Endothelial cell (in vitro differentiated cells): Measurements from ENCODE around the gene SYCP3. TPM values are rescaled to one million over a fixed set of nuclear protein-coding genes. Genes with fewer than 3 reads are reported as not detected.
"Not testable (repeated sequence)": the region's sequence is repeated elsewhere in the genome, so short reads cannot be mapped to it uniquely, and the experiment has no call there.

Experiments used
- DNase-seq: peaks from one replicate; pipeline ENCODE4 v3.0.0; 2021; ENCODE audit warnings: low spot score
- H3K27ac Mint-ChIP-seq: one replicate; pipeline ENCODE4 v1.8.0; 2021; ENCODE audit warnings: mixed read lengths, inconsistent platforms; ENCODE audit not compliant: unreplicated experiment
- H3K27me3 Mint-ChIP-seq: one replicate; pipeline ENCODE4 v1.8.0; 2021; ENCODE audit warnings: mild to moderate bottlenecking, moderate library complexity, mixed read lengths, inconsistent platforms; ENCODE audit not compliant: unreplicated experiment
- H3K36me3 Mint-ChIP-seq: one replicate; pipeline ENCODE4 v1.8.0; 2021; ENCODE audit warnings: mild to moderate bottlenecking, low read depth, mixed read lengths, inconsistent platforms; ENCODE audit not compliant: unreplicated experiment
- H3K4me1 Mint-ChIP-seq: one replicate; pipeline ENCODE4 v1.8.0; 2021; ENCODE audit warnings: mild to moderate bottlenecking, mixed read lengths, inconsistent platforms; ENCODE audit not compliant: unreplicated experiment
- H3K4me3 Mint-ChIP-seq: one replicate; pipeline ENCODE4 v1.8.0; 2021; ENCODE audit warnings: mild to moderate bottlenecking, mixed read lengths, inconsistent platforms; ENCODE audit not compliant: unreplicated experiment
- H3K9me3 Mint-ChIP-seq: one replicate; pipeline ENCODE4 v1.8.0; 2021; ENCODE audit warnings: mixed read lengths, inconsistent platforms; ENCODE audit not compliant: unreplicated experiment
- CTCF ChIP-seq: fragments of 200-600 bp; sonication (generic); IDR thresholded peaks from one replicate; pipeline ENCODE4 v1.5.0; 2021; ENCODE audit warnings: antibody characterized with exemption; ENCODE audit not compliant: unreplicated experiment
- total RNA-seq: library from RNA; stranded (reverse); fragmentation: NEBNext Ultra II Directional; extraction: Animal tissue kit (Norgen Biotek cat#: 25700); gene quantifications from one replicate; pipeline ENCODE4 v1.2.1, GENCODE V29; 2021; ENCODE audit not compliant: unreplicated experiment

The SYCP3 gene
- total RNA-seq, 1 donor from 2014 or later = not detected

DNA sequence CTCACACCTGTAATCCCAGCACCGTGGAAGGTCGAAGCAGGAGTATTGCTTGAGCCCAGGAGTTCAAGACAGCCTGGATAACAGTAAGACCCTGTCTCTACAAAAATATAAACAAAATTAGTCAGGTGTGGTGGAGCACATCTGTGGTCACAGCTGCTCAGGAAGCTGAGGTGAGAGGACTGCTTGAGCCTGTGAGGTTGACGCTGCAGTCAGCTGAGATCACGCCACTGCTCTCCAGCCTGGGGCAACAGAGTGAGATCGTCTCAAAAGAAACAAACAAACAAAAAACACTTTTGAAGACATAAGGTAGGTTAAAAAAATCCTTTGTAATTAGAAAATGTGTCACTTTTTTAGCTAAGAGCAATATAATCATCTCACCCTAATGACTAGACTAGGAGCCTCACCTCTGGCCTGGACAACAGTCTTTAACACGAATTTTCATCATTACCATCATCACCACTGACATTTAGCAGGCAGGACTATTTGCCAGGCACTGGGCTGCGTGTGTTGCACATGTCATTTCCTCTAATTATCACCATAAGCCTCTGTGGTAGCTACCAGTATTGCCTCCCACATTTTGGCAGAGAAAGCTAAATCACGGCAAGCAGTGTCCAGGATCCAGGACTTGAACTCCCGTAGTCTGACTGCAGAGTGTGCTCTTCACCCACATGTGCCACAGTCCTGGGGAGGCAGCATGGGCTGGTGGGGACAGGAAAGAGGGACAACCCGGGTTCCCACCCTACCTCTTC, 4.6 kb upstream of the SYCP3 start:
- no peaks in the 10 kb centered on the region for H3K27me3 Mint-ChIP-seq
- TF ChIP-seq CTCF = no peak
- no peaks in the 10 kb centered on the region for H3K9me3 Mint-ChIP-seq
- H3K36me3 Mint-ChIP-seq = no peaks in the 10 kb centered on the region
- H3K4me3 Mint-ChIP-seq = no peak overlapping the region
- no peak for DNase-seq
- H3K27ac Mint-ChIP-seq = no peak overlapping the region
- no peaks in the 10 kb centered on the region for H3K4me1 Mint-ChIP-seq

GRCh38 chr12:101743242-101743641, 4.0 kb upstream of the SYCP3 start:
- Mint-ChIP-seq H3K27me3 (peaks cover 1% of the 10 kb centered on the region), H3K9me3 (no peaks in the 10 kb centered on the region), H3K4me3 (peak overlapping the region; percentile 12), H3K36me3 (no peaks in the 10 kb centered on the region), H3K4me1 (no peaks in the 10 kb centered on the region), H3K27ac (no peak overlapping the region)
- TF ChIP-seq CTCF = no peak
- no peak for DNase-seq

DNA sequence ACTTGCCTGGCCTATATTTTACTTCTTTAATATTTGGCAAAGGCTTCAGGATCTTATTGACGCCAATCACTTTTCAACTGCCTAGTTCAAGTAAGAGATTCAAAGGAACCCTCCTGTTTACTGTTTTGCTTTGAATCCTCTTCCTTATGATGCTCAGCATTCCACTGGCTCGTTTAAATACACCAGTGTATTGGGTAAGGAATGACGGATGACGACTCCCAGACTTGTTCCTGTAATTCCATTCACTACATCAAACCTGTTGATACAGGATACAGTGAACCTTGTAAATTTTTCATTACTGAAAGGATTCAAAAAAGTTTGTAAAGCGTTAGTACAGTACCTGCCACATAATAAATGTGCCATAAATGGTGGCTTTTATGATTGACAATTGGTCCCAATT, 1.7 kb upstream of the SYCP3 start:
- Mint-ChIP-seq H3K27ac (no peak overlapping the region), H3K27me3 (peaks cover 1% of the 10 kb centered on the region), H3K4me3 (no peak overlapping the region), H3K9me3 (no peaks in the 10 kb centered on the region), H3K36me3 (no peaks in the 10 kb centered on the region), H3K4me1 (no peaks in the 10 kb centered on the region)
- TF ChIP-seq CTCF = no peak
- no peak for DNase-seq

DNA sequence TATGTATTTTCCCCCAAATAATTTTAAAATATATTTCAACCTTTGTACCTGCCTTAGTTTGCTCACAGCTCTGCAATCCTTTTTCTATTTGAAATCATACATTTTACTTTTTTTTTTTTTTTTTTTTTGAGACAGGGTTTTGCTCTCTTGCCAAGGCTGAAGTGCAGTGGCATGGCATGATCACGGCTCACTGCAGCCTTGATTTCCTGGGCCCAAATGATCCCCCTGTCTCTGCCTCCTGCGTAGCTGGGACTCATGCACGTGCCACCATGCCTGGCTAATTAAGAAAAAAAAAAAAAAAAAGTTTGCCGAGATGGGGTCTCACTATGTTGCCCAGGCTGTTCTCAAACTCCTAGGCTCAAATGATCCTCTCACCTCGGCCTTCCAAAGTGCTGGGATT, 1.3 kb upstream of the SYCP3 start:
- no peak for TF ChIP-seq CTCF

DNA sequence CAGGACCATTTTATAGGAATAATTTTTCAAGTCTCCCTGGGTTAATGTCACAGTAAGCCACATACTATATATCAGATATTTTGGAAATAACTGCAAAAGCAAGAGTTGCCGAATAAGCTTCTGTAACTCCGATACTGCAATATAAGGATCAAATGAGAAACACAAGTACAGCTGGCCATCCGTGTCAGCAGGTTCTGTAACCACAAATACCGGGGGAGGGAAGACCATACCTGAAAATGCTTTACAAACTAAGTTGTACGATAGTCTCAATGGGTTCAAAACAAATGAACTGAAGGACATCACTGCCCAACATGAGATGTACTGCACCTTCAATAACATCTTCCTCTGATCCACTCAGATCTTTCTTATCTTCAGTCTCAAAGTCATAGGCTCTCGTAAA, 1.8 kb downstream of the SYCP3 start:
- Mint-ChIP-seq H3K27me3 (peaks cover 1% of the 10 kb centered on the region), H3K27ac (no peak overlapping the region), H3K4me1 (no peaks in the 10 kb centered on the region), H3K36me3 (no peaks in the 10 kb centered on the region), H3K9me3 (no peaks in the 10 kb centered on the region), H3K4me3 (no peak overlapping the region)
- DNase-seq = no peak
- TF ChIP-seq CTCF = no peak

More for the DNA sequence above, 1.3 kb upstream of the SYCP3 start:
- Mint-ChIP-seq H3K4me1 (no peaks in the 10 kb centered on the region), H3K27ac (no peak overlapping the region), H3K27me3 (peaks cover 1% of the 10 kb centered on the region), H3K4me3 (no peak overlapping the region), H3K9me3 (no peaks in the 10 kb centered on the region), H3K36me3 (no peaks in the 10 kb centered on the region)
- DNase-seq = no peak

DNA sequence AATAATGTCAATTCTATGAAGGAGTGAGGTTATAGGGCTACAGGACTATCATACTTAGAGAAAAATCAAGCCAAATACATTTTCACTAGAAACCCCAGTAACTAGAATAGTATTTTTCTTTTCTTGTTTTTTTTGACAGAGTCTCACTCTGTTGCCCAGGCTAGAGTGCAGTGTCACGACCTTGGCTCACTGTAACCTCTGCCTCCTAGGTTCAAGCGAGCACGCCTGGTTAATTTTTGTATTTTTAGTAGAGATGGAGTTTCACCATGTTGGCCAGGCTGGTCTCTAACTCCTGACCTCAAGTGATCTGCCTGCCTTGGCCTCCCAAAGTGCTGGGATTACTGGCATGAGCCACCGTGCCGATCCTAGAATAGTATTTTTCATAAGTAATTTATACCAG, 4.8 kb downstream of the SYCP3 start:
- not testable (repeated sequence) for H3K27ac Mint-ChIP-seq, DNase-seq, H3K4me1 Mint-ChIP-seq, H3K36me3 Mint-ChIP-seq, H3K9me3 Mint-ChIP-seq, H3K4me3 Mint-ChIP-seq, H3K27me3 Mint-ChIP-seq
